HG02840 (cell line): Measurements from ENCODE around the gene SPINK4.
A peak's percentile ranks its signal among the peaks of the same experiment; 100 is the strongest.

Source experiments
- ATAC-seq: cut with Tn5 transposase; IDR thresholded peaks from one replicate; pipeline ENCODE4 v1.9.1; 2021; ENCODE audit warnings: mild to moderate bottlenecking, moderate library complexity, moderate number of reproducible peaks; ENCODE audit not compliant: unreplicated experiment, low FRiP score

The SPINK4 gene

GRCh38 chr9:33289496-33289895 is 49.5 kb downstream of the SPINK4 start:
- ATAC-seq: no peak

- no peak for ATAC-seq
These were observed 49.9 kb downstream of the SPINK4 start for GRCh38 chr9:33289936-33290246.

- ATAC-seq: peak; percentile 92
These were observed 50.5 kb downstream of the SPINK4 start, which contains the start of gene NFX1 for GRCh38 chr9:33290247-33291030. Gene NFX1 (plus strand): TSS chr9:33290516. CDS start chr9:33290573, 57 bp downstream.

- peak; percentile 4 for ATAC-seq
These were observed 51.0 kb downstream of the SPINK4 start for GRCh38 chr9:33291031-33291397.

- no peak for ATAC-seq
These were observed 51.9 kb downstream of the SPINK4 start for GRCh38 chr9:33291901-33292300.

- ATAC-seq: no peak
These were observed 53.8 kb downstream of the SPINK4 start for GRCh38 chr9:33293782-33294181.

GRCh38 chr9:33294670-33295432 is 54.9 kb downstream of the SPINK4 start:
- no peak for ATAC-seq

GRCh38 chr9:33295571-33295970 is 55.6 kb downstream of the SPINK4 start:
- ATAC-seq: peak; percentile 30

GRCh38 chr9:33297432-33297831 is 57.5 kb downstream of the SPINK4 start:
- ATAC-seq: peak; percentile 87
